Peyer's patch (tissue), 4 donors: ENCODE data around the gene PRKAB2. TPM values are rescaled to one million over a fixed set of nuclear protein-coding genes. Genes with fewer than 3 reads are reported as not detected.

ENCODE experiments used
- DNase-seq, 3 donors: peaks; one replicate each; pipeline ENCODE4 v3.0.0-alpha.2; 2017 to 2019
- H3K27ac ChIP-seq, 4 donors: fragments of 200-600 bp; sonication (generic); one replicate each; pipeline ENCODE4 v1.5.1; 2016 to 2019
- H3K27me3 ChIP-seq, 2 donors: fragments of 200-600 bp; sonication (generic); one replicate each; pipeline ENCODE4 v1.5.1; 2019
- H3K36me3 ChIP-seq, 3 donors: fragments of 200-600 bp; sonication (generic); one replicate each; pipeline ENCODE4 v1.5.1; 2016 to 2019
- H3K4me1 ChIP-seq, 4 donors: fragments of 200-600 bp; sonication (generic); one replicate each; pipeline ENCODE4 v1.5.1; 2016 to 2019
- H3K4me3 ChIP-seq, 4 donors: fragments of 200-600 bp; sonication (generic); 1 replicate in 3 of 4; 2 replicates in 1 of 4; pipeline ENCODE4 v1.5.1; 2016 to 2019; ENCODE audit warnings: mild to moderate bottlenecking in 1 of 4
- H3K9me3 ChIP-seq, 4 donors: fragments of 200-600 bp; sonication (generic); one replicate each; pipeline ENCODE4 v1.5.1; 2016 to 2019; ENCODE audit warnings: mild to moderate bottlenecking in 1 of 4
- POLR2A ChIP-seq, 2 donors: fragments of 450-650 bp; IDR thresholded peaks; one replicate each; pipeline ENCODE4 v1.5.1; 2017; ENCODE audit warnings: antibody characterized with exemption in 2 of 2, mild to moderate bottlenecking in 2 of 2, moderate library complexity in 2 of 2
- total RNA-seq, 4 donors: library from RNA; depleted of rRNA; stranded (reverse); fragments of >200 nt; gene quantifications; one replicate each; pipeline ENCODE4 v1.1.0, GENCODE V29; 2016
- TF ChIP-seq, protein P1 (sequence below), 6 experiments: fragments of 450-650 bp in 4 of 6; fragments of 200-600 bp in 2 of 6; sonication (generic) in 1 of 6; IDR thresholded peaks; one replicate each; pipeline ENCODE4 v1.5.1; 2017 to 2019; ENCODE audit warnings: antibody characterized with exemption in 6 of 6, mild to moderate bottlenecking in 3 of 6, moderate library complexity in 1 of 6

PRKAB2 gene
- total RNA-seq, 4 donors from 2014 or later: 9.9 to 45.5 (median 42.2) TPM

- TF ChIP-seq, protein P1, sequence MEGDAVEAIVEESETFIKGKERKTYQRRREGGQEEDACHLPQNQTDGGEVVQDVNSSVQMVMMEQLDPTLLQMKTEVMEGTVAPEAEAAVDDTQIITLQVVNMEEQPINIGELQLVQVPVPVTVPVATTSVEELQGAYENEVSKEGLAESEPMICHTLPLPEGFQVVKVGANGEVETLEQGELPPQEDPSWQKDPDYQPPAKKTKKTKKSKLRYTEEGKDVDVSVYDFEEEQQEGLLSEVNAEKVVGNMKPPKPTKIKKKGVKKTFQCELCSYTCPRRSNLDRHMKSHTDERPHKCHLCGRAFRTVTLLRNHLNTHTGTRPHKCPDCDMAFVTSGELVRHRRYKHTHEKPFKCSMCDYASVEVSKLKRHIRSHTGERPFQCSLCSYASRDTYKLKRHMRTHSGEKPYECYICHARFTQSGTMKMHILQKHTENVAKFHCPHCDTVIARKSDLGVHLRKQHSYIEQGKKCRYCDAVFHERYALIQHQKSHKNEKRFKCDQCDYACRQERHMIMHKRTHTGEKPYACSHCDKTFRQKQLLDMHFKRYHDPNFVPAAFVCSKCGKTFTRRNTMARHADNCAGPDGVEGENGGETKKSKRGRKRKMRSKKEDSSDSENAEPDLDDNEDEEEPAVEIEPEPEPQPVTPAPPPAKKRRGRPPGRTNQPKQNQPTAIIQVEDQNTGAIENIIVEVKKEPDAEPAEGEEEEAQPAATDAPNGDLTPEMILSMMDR (IDR thresholded peaks at IDR 0.05): peak in 1 of 6 experiments; percentile 7
- no peak for TF ChIP-seq POLR2A (IDR thresholded peaks at IDR 0.05)
- Histone ChIP-seq H3K36me3 (peaks cover 0 to 9% (median 0%) of the 10 kb centered on the region in 3 donors), H3K4me1 (peaks cover 0 to 38% (median 3%) of the 10 kb centered on the region in 4 donors), H3K9me3 (no peaks in the 10 kb centered on the region), H3K27ac (peak overlapping the region; percentile 84 to 97 (median 88)), H3K27me3 (no peaks in the 10 kb centered on the region), H3K4me3 (peak overlapping the region; percentile 71 to 94 (median 74))
- no peak for DNase-seq
These were observed 687 bp downstream of the PRKAB2 start for GRCh38 chr1:147171399-147172167.

GRCh38 chr1:147169840-147170674 is 2.2 kb downstream of the PRKAB2 start:
- Histone ChIP-seq H3K27me3 (no peaks in the 10 kb centered on the region), H3K4me1 (peaks cover 0 to 38% (median 3%) of the 10 kb centered on the region in 4 donors), H3K9me3 (no peaks in the 10 kb centered on the region), H3K4me3 (peak overlapping the region in 2 of 4 donors; percentile 74 to 94), H3K27ac (peak overlapping the region in 2 of 4 donors; percentile 91 to 97), H3K36me3 (peaks cover 0 to 19% (median 0%) of the 10 kb centered on the region in 3 donors)
- TF ChIP-seq, protein P1 (IDR thresholded peaks at IDR 0.05): no peak
- TF ChIP-seq POLR2A (IDR thresholded peaks at IDR 0.05): no peak
- no peak for DNase-seq

DNA sequence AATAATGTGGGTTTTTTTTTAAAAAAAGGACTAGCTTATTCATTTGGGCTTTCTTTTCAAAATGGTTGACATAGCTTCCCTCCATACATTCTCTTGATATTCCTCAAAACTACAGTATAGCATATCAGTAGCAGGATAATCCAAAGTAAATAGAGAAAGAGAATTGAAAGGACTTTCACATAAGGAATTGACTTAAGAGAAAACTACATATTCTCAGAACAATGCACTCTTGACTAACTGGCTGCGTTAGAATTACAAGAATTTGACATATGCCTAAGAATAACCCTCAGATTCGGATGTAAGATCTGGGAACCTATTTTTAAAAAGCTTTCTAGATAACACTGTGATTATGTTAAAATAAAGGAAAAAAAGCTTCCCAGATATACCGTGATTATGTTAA is 3.1 kb downstream of the PRKAB2 start:
- Histone ChIP-seq H3K27me3 (no peaks in the 10 kb centered on the region), H3K36me3 (peaks cover 0 to 27% (median 0%) of the 10 kb centered on the region in 3 donors), H3K27ac (peak overlapping the region in 1 of 4 donors; percentile 9), H3K4me1 (peaks cover 0 to 35% (median 3%) of the 10 kb centered on the region in 4 donors), H3K9me3 (no peaks in the 10 kb centered on the region), H3K4me3 (peak overlapping the region in 1 of 4 donors; percentile 94)
- TF ChIP-seq POLR2A (IDR thresholded peaks at IDR 0.05): no peak
- TF ChIP-seq, protein P1 (IDR thresholded peaks at IDR 0.05): no peak
- DNase-seq: no peak

- TF ChIP-seq, protein P1 (IDR thresholded peaks at IDR 0.05): no peak
- TF ChIP-seq POLR2A (IDR thresholded peaks at IDR 0.05): no peak
- Histone ChIP-seq H3K36me3 (peaks cover 0 to 32% (median 0%) of the 10 kb centered on the region in 3 donors), H3K27ac (peak overlapping the region in 1 of 4 donors; percentile 9), H3K4me1 (peaks cover 0 to 29% (median 3%) of the 10 kb centered on the region in 4 donors), H3K27me3 (no peaks in the 10 kb centered on the region), H3K4me3 (no peak overlapping the region), H3K9me3 (no peaks in the 10 kb centered on the region)
- DNase-seq: peak in 2 of 3 donors; percentile 53 to 87
These were observed 3.6 kb downstream of the PRKAB2 start for GRCh38 chr1:147168626-147169058.

GRCh38 chr1:147167365-147167764 is 4.9 kb downstream of the PRKAB2 start:
- H3K4me1 ChIP-seq: peaks cover 0 to 26% (median 3%) of the 10 kb centered on the region in 4 donors
- no peak for TF ChIP-seq POLR2A (IDR thresholded peaks at IDR 0.05)
- TF ChIP-seq, protein P1 (IDR thresholded peaks at IDR 0.05): no peak
- H3K27me3 ChIP-seq: no peaks in the 10 kb centered on the region
- H3K9me3 ChIP-seq: no peaks in the 10 kb centered on the region
- H3K4me3 ChIP-seq: peak overlapping the region in 2 of 4 donors; percentile 10 to 17
- H3K36me3 ChIP-seq: peaks cover 0 to 38% (median 0%) of the 10 kb centered on the region in 3 donors
- no peak for DNase-seq
- peak overlapping the region in 2 of 4 donors; percentile 36 to 70 for H3K27ac ChIP-seq
